Coronary artery (tissue), 2 donors: ENCODE data around the gene KARS1.

Experiments
- DNase-seq: peaks from one replicate; pipeline ENCODE4 v3.0.0-alpha.2; 2017; ENCODE audit warnings: low spot score
- H3K27ac ChIP-seq, 2 donors: fragments of 200-600 bp; sonication (generic); one replicate each; pipeline ENCODE4 v1.5.1; 2016 to 2019
- H3K4me3 ChIP-seq: fragments of 200-600 bp; sonication (generic); 2 replicates; pipeline ENCODE4 v1.5.1; 2016; ENCODE audit warnings: mild to moderate bottlenecking, moderate library complexity
- CTCF ChIP-seq: fragments of 200-600 bp; sonication (generic); IDR thresholded peaks from one replicate; pipeline ENCODE4 v1.5.1; 2019; ENCODE audit warnings: antibody characterized with exemption

The KARS1 gene

GRCh38 chr16:75660726-75661302, 13.3 kb upstream of the KARS1 start:
- Histone ChIP-seq H3K4me3 (no peak overlapping the region), H3K27ac (no peak overlapping the region)
- TF ChIP-seq CTCF, result no peak
- no peak for DNase-seq

- H3K27ac ChIP-seq, result no peak overlapping the region
- TF ChIP-seq CTCF, result no peak
- H3K4me3 ChIP-seq, result no peak overlapping the region
- no peak for DNase-seq
These were observed 12.9 kb upstream of the KARS1 start for GRCh38 chr16:75660321-75660720.

- Histone ChIP-seq H3K27ac (no peak overlapping the region), H3K4me3 (no peak overlapping the region)
- TF ChIP-seq CTCF, result no peak
- no peak for DNase-seq
These were observed 10.7 kb upstream of the KARS1 start for GRCh38 chr16:75658175-75658574.

GRCh38 chr16:75653922-75654321, 6.5 kb upstream of the KARS1 start:
- Histone ChIP-seq H3K4me3 (no peak overlapping the region), H3K27ac (no peak overlapping the region)
- no peak for TF ChIP-seq CTCF
- DNase-seq, result no peak

GRCh38 chr16:75648265-75649076, 1.0 kb upstream of the KARS1 start:
- Histone ChIP-seq H3K4me3 (peak overlapping the region; percentile 97), H3K27ac (peak overlapping the region; percentile 91 to 99)
- TF ChIP-seq CTCF, result no peak
- peak; percentile 85 for DNase-seq

- TF ChIP-seq CTCF, result no peak
These were observed 363 bp downstream of the KARS1 start for GRCh38 chr16:75647112-75647491.

More at GRCh38 chr16:75647112-75647491, 363 bp downstream of the KARS1 start:
- Histone ChIP-seq H3K4me3 (peak overlapping the region; percentile 97), H3K27ac (peak overlapping the region; percentile 91 to 99)
- no peak for DNase-seq
